Kidney glomerular epithelial cell (primary cell): Measurements from ENCODE around the gene CCDC192.
A peak's percentile ranks its signal among the peaks of the same experiment; 100 is the strongest.
"Not testable (repeated sequence)": the region's sequence is repeated elsewhere in the genome, so short reads cannot be mapped to it uniquely, and the experiment has no call there.

ENCODE experiments used
- DNase-seq: peaks from one replicate; lab custom pipeline; 2025; lab: John Stamatoyannopoulos, UW

Gene CCDC192

GRCh38 chr5:127766676-127767335 is 63.6 kb downstream of the CCDC192 start:
- DNase-seq: peak; percentile 16

GRCh38 chr5:127769386-127769785 is 66.2 kb downstream of the CCDC192 start:
- no peak for DNase-seq

- DNase-seq: no peak
Observed at GRCh38 chr5:127770272-127770671, 67.1 kb downstream of the CCDC192 start.

DNA sequence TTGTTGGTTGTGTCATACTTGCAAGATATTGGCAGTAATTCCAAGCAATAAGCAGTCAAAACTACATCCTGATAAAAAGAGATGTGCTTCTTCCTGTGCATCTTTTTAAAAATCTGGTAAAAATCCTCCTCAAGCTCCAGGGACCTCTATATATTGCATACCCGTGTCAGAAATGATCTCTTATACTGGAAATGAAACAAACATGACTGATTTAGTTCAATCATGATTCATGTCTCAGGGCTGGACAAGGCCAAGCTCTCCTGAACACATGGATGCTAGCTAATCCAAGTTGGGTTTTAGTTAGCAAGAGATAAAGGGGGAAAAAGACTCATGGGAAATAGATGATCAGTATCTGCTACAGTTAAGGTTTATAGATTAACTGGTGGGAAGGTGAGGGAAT is 69.3 kb downstream of the CCDC192 start:
- DNase-seq: no peak

- DNase-seq: no peak
Observed at GRCh38 chr5:127774221-127774620, 71.0 kb downstream of the CCDC192 start.

DNA sequence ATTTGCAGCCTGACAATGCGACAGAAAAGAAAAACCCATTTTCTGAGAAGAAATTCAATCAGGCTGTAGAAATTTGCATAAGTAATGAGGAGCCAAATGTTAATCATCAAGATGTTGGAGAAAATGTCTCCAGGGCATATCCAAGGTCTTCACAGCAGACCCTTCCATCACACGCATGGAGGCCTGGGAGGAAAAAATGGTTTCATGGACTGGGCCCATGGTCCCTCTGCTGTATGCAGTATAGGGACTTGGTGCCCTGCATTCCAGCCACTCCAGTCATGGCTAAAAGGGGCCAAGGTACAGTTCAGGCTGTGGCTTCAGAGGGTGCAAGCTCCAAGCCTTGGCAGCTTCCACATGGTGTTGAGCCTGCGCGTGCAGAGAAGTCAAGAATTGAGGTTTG is 73.3 kb downstream of the CCDC192 start:
- no peak for DNase-seq

DNA sequence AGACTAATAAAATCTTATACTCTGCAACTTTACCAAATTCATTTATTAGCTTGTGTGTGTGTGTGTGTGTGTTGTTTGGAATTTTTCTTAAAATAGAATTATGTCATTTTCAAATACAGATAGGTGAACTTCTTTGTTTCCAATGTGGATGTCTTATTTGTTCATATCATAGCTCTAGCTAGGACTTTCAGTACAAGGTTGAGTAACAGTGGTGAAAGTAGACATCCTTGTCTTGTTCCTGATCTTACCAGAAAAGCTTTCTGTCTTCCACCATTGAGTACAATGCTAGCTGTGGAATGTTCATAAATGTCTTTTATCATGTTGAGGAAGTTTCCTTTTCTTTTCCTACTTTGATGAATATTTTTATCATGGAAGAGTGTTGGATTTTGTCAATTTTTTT is 74.8 kb downstream of the CCDC192 start:
- no peak for DNase-seq

GRCh38 chr5:127782450-127782849 is 79.3 kb downstream of the CCDC192 start:
- DNase-seq: not testable (repeated sequence)

GRCh38 chr5:127785098-127785927 is 82.1 kb downstream of the CCDC192 start:
- peak; percentile 46 for DNase-seq

GRCh38 chr5:127791439-127791838 is 88.2 kb downstream of the CCDC192 start:
- no peak for DNase-seq

GRCh38 chr5:127791908-127792307 is 88.7 kb downstream of the CCDC192 start:
- not testable (repeated sequence) for DNase-seq

DNA sequence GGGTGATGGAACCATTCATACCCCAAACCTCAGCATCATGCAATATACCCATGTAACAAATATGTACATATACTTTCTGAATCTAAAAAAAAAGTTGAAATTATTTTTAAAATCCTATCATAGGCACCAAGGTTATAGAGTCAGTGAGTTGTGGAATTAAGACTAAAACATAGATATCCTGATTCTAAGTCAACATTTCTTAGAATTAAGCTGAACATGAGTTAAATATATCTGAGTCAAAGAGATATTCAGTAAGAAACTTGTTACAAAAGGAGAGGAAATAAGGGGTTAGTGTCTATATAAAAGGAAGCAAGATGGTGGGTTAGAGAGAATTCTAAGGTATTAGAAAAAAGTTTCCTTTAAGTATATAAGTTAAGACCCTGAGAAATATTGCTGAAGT is 89.9 kb downstream of the CCDC192 start:
- no peak for DNase-seq

- DNase-seq: no peak
Observed at GRCh38 chr5:127793879-127794278, 90.7 kb downstream of the CCDC192 start.

DNA sequence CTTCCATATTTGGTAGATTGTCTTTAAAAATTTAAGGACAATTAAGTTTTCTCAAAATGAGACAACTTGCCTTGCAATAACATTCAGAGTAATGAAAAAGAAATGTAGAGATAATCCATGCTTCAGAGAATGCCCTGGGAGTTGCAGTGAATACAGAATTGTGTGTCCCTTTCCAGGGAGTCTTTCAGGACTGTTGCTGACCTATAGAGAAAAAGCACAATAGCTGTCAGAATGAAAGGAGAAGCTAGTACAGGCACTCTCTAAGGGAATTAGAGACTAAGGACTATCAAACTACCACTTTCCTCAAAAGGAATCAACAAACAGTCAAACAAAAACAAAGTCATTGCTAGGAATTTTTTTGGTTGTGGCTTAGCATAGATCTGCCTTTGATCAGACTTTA is 93.0 kb downstream of the CCDC192 start:
- DNase-seq: no peak

- no peak for DNase-seq
Observed at GRCh38 chr5:127799293-127799905, 96.2 kb downstream of the CCDC192 start.

- no peak for DNase-seq
Observed at GRCh38 chr5:127801751-127802476, 98.7 kb downstream of the CCDC192 start.

GRCh38 chr5:127802477-127802865 is 99.3 kb downstream of the CCDC192 start:
- no peak for DNase-seq

DNA sequence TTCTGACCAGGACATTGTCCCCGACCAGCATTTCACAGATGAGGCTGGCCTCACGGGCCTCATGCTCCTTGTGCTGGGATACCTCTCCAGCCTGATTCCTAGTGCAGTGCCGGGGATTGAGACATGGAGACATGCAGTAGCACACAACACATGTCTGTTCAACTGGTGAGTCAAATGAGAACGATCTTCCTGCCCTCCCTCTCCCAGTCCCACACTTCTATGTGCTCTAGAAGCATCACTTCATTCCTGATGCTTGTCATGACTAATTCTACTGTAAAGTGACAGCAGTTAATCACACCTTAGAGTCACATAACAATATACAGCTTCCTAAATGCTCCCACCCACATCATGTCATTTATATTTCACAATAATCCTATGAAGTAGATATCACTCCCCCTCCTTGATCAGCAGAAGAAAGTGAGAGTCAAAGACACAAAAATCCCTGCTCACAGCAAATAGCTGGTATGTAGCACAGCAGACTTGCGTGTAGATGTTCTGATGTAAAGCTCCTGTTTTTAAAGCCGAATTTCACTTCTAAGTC is 101.8 kb downstream of the CCDC192 start:
- DNase-seq: no peak

DNA sequence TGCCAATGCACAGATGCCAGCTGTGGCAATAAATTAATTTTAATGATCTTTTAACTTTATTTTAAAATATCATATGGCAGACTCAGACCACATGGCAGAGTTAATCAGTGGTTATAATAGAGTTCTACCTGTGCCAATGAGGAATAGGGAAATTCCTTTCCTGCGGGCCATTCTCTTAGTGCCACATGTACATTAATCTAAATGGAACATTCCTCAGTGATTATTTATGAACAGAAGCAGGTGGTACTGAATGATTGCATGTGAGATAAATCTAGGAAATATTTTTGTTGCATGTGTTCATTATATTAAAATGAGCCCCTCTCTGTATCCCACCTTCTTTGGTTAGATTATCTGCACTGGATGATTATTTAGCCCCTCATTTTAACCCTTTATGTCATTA is 102.3 kb downstream of the CCDC192 start:
- DNase-seq: no peak

- DNase-seq: no peak
Observed at GRCh38 chr5:127806776-127807175, 103.6 kb downstream of the CCDC192 start.

DNA sequence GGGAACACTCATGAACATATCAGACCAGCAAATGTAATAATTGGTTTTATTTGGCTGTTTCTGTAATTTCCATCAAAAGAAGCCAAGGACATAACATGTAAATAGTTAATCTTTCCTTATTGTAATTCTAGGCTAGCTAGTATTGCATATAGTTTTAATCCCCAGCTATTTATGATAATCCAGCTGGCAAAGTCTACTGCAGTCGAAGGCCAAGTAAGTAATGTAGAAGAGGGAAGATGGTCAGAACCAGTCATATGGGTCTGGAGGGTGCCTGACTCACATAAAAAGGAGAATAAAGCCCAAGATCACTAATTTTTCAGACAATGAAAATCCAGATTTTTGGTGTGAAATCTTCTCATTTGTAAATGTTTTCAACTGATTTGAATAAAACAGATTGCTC is 106.3 kb downstream of the CCDC192 start:
- DNase-seq: no peak

DNA sequence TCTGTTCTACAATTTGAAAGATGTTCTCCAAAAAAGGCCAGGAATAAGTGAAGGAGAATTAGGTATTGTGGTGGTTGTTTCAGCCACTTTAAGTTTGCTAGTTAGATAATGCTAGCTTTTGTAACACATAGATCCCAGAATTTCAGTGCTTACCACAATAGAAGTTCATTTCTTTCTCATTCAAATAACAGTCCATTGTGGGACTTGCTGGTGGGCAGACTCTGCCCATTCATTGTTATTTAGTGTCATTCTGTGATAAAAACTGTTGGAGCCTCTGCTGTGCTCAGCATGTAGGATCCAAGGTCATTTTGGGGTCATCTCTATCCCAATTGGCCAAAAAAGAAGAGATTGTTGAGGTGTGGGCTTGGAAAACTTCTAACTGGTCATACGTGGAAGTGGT is 106.8 kb downstream of the CCDC192 start:
- DNase-seq: no peak
